Stomach (tissue), 4 donors: ENCODE data around the gene HOMER1.

Experiments used
- EP300 ChIP-seq: sonication (generic); formaldehyde crosslinking; IDR thresholded peaks from one replicate; pipeline ENCODE4 v1.6.1; 2017; ENCODE audit warnings: antibody characterized with exemption
- POLR2A ChIP-seq, 4 donors: fragments of 450-650 bp; IDR thresholded peaks; one replicate each; pipeline ENCODE4 v1.6.1; 2016; ENCODE audit warnings: antibody characterized with exemption in 4 of 4, control low read depth in 2 of 4, mild to moderate bottlenecking in 1 of 4, moderate library complexity in 1 of 4
- POLR2AphosphoS5 ChIP-seq, 3 donors: sonication (generic); formaldehyde crosslinking; IDR thresholded peaks; one replicate each; pipeline ENCODE4 v1.6.1; 2016; ENCODE audit warnings: antibody characterized with exemption in 3 of 3
- TF ChIP-seq, protein P1 (sequence below), 7 experiments: fragments of 450-650 bp in 4 of 7; fragments of 200-600 bp in 3 of 7; sonication (generic) in 3 of 7; IDR thresholded peaks; one replicate each; pipeline ENCODE4 v1.5.1; 2016 to 2019; ENCODE audit warnings: antibody characterized with exemption in 7 of 7, control low read depth in 2 of 7, mild to moderate bottlenecking in 1 of 7

DNA sequence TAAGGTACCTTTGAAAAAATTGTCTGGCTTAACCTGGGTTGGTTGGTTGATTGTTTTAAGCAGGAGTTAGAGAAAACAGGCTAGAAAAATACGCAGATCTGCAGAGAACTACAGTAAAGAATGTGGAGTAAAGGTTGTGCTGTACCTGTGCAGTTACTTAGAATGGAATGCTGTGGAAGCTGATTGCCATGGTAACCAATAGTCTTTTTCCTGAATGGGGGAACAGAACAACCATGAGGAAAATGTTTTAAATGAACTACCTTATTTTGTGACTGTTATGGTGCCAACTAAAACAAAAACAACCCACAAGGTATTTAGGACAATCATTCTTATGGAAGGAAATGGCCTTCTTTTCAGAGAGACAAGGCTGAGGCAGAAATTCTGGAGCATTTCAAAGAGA is 4.8 kb upstream of the HOMER1 start:
- TF ChIP-seq, protein P1, sequence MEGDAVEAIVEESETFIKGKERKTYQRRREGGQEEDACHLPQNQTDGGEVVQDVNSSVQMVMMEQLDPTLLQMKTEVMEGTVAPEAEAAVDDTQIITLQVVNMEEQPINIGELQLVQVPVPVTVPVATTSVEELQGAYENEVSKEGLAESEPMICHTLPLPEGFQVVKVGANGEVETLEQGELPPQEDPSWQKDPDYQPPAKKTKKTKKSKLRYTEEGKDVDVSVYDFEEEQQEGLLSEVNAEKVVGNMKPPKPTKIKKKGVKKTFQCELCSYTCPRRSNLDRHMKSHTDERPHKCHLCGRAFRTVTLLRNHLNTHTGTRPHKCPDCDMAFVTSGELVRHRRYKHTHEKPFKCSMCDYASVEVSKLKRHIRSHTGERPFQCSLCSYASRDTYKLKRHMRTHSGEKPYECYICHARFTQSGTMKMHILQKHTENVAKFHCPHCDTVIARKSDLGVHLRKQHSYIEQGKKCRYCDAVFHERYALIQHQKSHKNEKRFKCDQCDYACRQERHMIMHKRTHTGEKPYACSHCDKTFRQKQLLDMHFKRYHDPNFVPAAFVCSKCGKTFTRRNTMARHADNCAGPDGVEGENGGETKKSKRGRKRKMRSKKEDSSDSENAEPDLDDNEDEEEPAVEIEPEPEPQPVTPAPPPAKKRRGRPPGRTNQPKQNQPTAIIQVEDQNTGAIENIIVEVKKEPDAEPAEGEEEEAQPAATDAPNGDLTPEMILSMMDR (IDR thresholded peaks at IDR 0.05) = no peak
- TF ChIP-seq POLR2A (IDR thresholded peaks at IDR 0.05) (no peak), EP300 (no peak), POLR2AphosphoS5 (IDR thresholded peaks at IDR 0.05) (no peak)
